Colon (tissue), 2 donors: ENCODE data around the gene CLIP3.
"Not testable (repeated sequence)": the region's sequence is repeated elsewhere in the genome, so short reads cannot be mapped to it uniquely, and the experiment has no call there.

Experiments
- FAIRE-seq: peaks from 2 replicates; lab custom pipeline; 2012; peaks lifted over from hg19 to GRCh38; lab: Jason Lieb, UNC
- donor health status: control.
- donor health status: control.

CLIP3 gene

GRCh38 chr19:36008336-36008978 is 24.2 kb downstream of the CLIP3 start, which contains the start of gene SYNE4:
Gene SYNE4 (minus strand): TSS chr19:36008813. CDS start chr19:36008681, 132 bp downstream.
- FAIRE-seq, result no peak

- no peak for FAIRE-seq
These were observed 25.7 kb downstream of the CLIP3 start for GRCh38 chr19:36006955-36007354.

- FAIRE-seq, result no peak
These were observed 29.4 kb downstream of the CLIP3 start for GRCh38 chr19:36003284-36003683.

GRCh38 chr19:36001605-36002004 is 31.1 kb downstream of the CLIP3 start:
- FAIRE-seq, result no peak

- FAIRE-seq, result no peak
These were observed 35.9 kb downstream of the CLIP3 start for GRCh38 chr19:35996777-35997176.

- FAIRE-seq, result no peak
These were observed 37.4 kb downstream of the CLIP3 start, which contains the start of gene SDHAF1 for GRCh38 chr19:35995048-35995993. Gene SDHAF1 (plus strand): TSS chr19:35995188. CDS start chr19:35995275, 87 bp downstream.

- no peak for FAIRE-seq
These were observed 38.6 kb downstream of the CLIP3 start for GRCh38 chr19:35993923-35994598.

GRCh38 chr19:35992907-35993765 is 39.5 kb downstream of the CLIP3 start:
- no peak for FAIRE-seq

GRCh38 chr19:35991731-35992450 is 40.8 kb downstream of the CLIP3 start:
- FAIRE-seq, result no peak

- no peak for FAIRE-seq
These were observed 41.6 kb downstream of the CLIP3 start for GRCh38 chr19:35990771-35991730.

- no peak for FAIRE-seq
These were observed 42.5 kb downstream of the CLIP3 start for GRCh38 chr19:35990156-35990555.

GRCh38 chr19:35988824-35989223 is 43.8 kb downstream of the CLIP3 start:
- FAIRE-seq, result no peak

GRCh38 chr19:35987571-35987896 is 45.1 kb downstream of the CLIP3 start:
- FAIRE-seq, result no peak

- FAIRE-seq, result no peak
These were observed 45.8 kb downstream of the CLIP3 start for GRCh38 chr19:35986664-35987570.

- FAIRE-seq, result no peak
These were observed 46.6 kb downstream of the CLIP3 start for GRCh38 chr19:35986111-35986510.

- no peak for FAIRE-seq
These were observed 49.5 kb downstream of the CLIP3 start for GRCh38 chr19:35983177-35983576.

- FAIRE-seq, result not testable (repeated sequence)
These were observed 51.7 kb downstream of the CLIP3 start for GRCh38 chr19:35980997-35981396.

GRCh38 chr19:35978832-35979365 is 53.8 kb downstream of the CLIP3 start:
- no peak for FAIRE-seq
